Loucy (cell line): ENCODE data around the gene MET.

Experiments used
- EZH2phosphoT487 ChIP-seq: fragments of 200-600 bp; IDR thresholded peaks from 2 replicates; pipeline ENCODE4 v1.6.1; 2018; ENCODE audit warnings: antibody characterized with exemption, mild to moderate bottlenecking, moderate library complexity, borderline replicate concordance
- TF ChIP-seq, protein P1 (sequence below): fragments of 200-600 bp; sonication (generic); conservative IDR thresholded peaks from 2 replicates; pipeline ENCODE4 v1.5.1; 2014; ENCODE audit warnings: mild to moderate bottlenecking, antibody characterized with exemption, low read length

- TF ChIP-seq, protein P1, sequence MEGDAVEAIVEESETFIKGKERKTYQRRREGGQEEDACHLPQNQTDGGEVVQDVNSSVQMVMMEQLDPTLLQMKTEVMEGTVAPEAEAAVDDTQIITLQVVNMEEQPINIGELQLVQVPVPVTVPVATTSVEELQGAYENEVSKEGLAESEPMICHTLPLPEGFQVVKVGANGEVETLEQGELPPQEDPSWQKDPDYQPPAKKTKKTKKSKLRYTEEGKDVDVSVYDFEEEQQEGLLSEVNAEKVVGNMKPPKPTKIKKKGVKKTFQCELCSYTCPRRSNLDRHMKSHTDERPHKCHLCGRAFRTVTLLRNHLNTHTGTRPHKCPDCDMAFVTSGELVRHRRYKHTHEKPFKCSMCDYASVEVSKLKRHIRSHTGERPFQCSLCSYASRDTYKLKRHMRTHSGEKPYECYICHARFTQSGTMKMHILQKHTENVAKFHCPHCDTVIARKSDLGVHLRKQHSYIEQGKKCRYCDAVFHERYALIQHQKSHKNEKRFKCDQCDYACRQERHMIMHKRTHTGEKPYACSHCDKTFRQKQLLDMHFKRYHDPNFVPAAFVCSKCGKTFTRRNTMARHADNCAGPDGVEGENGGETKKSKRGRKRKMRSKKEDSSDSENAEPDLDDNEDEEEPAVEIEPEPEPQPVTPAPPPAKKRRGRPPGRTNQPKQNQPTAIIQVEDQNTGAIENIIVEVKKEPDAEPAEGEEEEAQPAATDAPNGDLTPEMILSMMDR = no peak
- no peak for TF ChIP-seq EZH2phosphoT487
Observed at GRCh38 chr7:116824449-116824848, 152.5 kb downstream of the MET start.
